Common myeloid progenitor, CD34-positive (primary cell): ENCODE results near the gene PRTFDC1.

Experiments used
- CTCF ChIA-PET: fragments of 350-600 bp; sonication (Branson Sonifier 250); formaldehyde crosslinking; loops from one replicate; lab custom pipeline; 2021; ENCODE audit warnings: antibody characterized with exemption; lab: Charles Lee
- POLR2A ChIA-PET: fragments of 350-600 bp; sonication (Branson Sonifier 250); formaldehyde crosslinking; loops from one replicate; lab custom pipeline; 2021; ENCODE audit warnings: antibody characterized with exemption; lab: Charles Lee
- DNase-seq, 3 donors: peaks; one replicate each; pipeline versions ENCODE4 v3.0.0 to v3.0.0-alpha.2; 2013
- H3K27ac ChIP-seq, 2 experiments: 1 replicate in 1 of 2; 2 replicates in 1 of 2; pipeline ENCODE4 v1.7.0; 2013; ENCODE audit warnings: inconsistent platforms in 2 of 2, low read length in 2 of 2, mild to moderate bottlenecking in 2 of 2, low read depth in 1 of 2, moderate library complexity in 1 of 2; ENCODE audit not compliant: severe bottlenecking in 2 of 2, insufficient read depth in 1 of 2, poor library complexity in 1 of 2
- H3K27me3 ChIP-seq, 5 experiments: replicated peaks in 2 of 5; 1 replicate in 3 of 5; 2 replicates in 2 of 5; pipeline versions ENCODE4 v1.6.1 to v1.7.0; 2013; ENCODE audit warnings: low read length in 4 of 5, mild to moderate bottlenecking in 2 of 5, moderate library complexity in 2 of 5, inconsistent platforms in 1 of 5; ENCODE audit not compliant: insufficient read depth in 5 of 5, control insufficient read depth in 4 of 5
- H3K36me3 ChIP-seq, 4 experiments: 1 replicate in 2 of 4; 2 replicates in 2 of 4; pipeline versions ENCODE4 v1.6.1 to v1.7.0; 2013; ENCODE audit warnings: low read length in 3 of 4, control low read depth in 1 of 4, mild to moderate bottlenecking in 1 of 4; ENCODE audit not compliant: control insufficient read depth in 4 of 4, insufficient read depth in 4 of 4
- H3K4me1 ChIP-seq, 4 experiments: 1 replicate in 3 of 4; 2 replicates in 1 of 4; pipeline versions ENCODE4 v1.6.1 to v1.7.1; 2013; ENCODE audit warnings: low read length in 3 of 4, mild to moderate bottlenecking in 3 of 4, control low read depth in 1 of 4, inconsistent platforms in 1 of 4, moderate library complexity in 1 of 4; ENCODE audit not compliant: control insufficient read depth in 4 of 4, insufficient read depth in 4 of 4; ENCODE audit errors: control extremely low read depth in 1 of 4
- H3K4me3 ChIP-seq, 7 experiments: 1 replicate in 4 of 7; 2 replicates in 3 of 7; pipeline versions ENCODE4 v1.5.1 to v1.7.0; 2013; ENCODE audit warnings: mild to moderate bottlenecking in 7 of 7, low read length in 6 of 7, moderate library complexity in 6 of 7, inconsistent platforms in 2 of 7, low read depth in 2 of 7, control low read depth in 1 of 7; ENCODE audit not compliant: insufficient read depth in 4 of 7, control insufficient read depth in 1 of 7; ENCODE audit errors: extremely low read depth in 1 of 7
- H3K9me3 ChIP-seq, 5 experiments: 1 replicate in 4 of 5; 2 replicates in 1 of 5; pipeline versions ENCODE4 v1.6.1 to v1.7.1; 2013; ENCODE audit warnings: low read length in 4 of 5, mild to moderate bottlenecking in 2 of 5, inconsistent platforms in 1 of 5, low read depth in 1 of 5, moderate library complexity in 1 of 5; ENCODE audit not compliant: control insufficient read depth in 4 of 5, insufficient read depth in 2 of 5; ENCODE audit errors: control extremely low read depth in 1 of 5
- WGBS: methylation state at CpG from one replicate; pipeline ENCODE4 v1.1.5; 2013; ENCODE audit not compliant: insufficient coverage; 5-methylcytosine and 5-hydroxymethylcytosine counted together

Gene PRTFDC1

DNA sequence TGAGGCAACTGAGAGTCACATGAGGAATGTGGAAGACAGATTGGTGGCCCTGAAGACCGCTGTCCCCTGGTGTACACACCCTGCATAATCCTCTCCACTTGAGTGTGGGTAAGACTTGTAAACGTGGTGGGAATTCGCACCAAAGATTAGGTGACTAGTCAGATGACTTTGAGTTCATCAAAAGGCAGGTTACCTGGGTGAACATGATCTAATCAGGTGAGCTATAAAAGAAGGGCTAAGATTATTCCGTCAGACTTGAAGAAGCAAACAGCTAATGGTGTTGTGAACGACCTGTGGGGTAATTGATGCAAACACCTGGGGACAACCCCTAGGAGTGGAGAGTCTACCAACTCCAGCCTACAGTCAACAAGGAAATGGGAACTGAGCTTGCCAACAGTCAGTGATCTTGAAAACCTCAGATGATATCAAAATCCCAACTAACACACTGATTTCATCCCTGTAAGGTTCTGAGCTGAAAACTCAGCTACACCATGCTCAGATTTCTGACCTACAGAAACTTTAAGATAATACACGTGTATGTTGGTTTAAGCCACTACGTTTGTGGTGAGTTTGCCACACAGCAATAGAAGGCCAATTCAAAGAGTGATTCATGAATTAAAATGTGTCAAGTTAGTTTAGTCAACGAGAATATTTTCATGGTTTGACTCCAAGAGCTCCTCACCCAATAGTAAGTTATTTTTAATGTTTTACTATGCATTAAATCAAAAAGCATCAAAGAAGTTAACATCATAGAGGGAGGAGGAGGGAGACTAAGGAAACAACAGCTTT, 16.7 kb downstream of the PRTFDC1 start:
- H3K36me3 ChIP-seq, result no peaks in the 10 kb centered on the region
- DNase-seq, result no peak
- H3K4me3 ChIP-seq, result no peak overlapping the region
- WGBS, result 95% methylated on average over 7 of the region's 8 CpGs
- POLR2A ChIA-PET, result no interaction called here
- no peak overlapping the region for H3K27ac ChIP-seq
- CTCF ChIA-PET, result interaction anchor here (0.6 kb wide), 1 partner anchor 55 kb away, joined by 3 read pairs; no protein-coding TSS in a partner anchor
- H3K4me1 ChIP-seq, result no peaks in the 10 kb centered on the region
- no peaks in the 10 kb centered on the region for H3K9me3 ChIP-seq
- H3K27me3 ChIP-seq, result no peaks in the 10 kb centered on the region

DNA sequence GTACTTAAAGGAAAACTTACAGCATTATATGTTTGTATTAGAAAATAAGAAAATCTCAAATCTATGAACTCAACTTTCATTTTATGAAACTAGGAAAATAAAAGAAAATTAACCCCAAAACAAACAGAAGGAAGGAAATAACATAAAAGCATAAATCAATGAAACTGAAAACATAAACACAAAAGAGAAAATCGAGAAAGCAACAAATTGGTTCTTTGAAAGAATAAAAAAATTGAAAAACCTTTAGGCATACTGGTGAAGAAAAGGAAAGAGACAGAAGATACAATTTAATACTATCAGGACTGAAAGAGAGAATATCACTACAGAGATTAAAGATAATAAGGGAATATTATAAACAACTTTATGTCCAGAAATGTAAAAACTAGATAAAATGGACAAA, 21.2 kb downstream of the PRTFDC1 start:
- POLR2A ChIA-PET, result no interaction called here
- Histone ChIP-seq H3K9me3 (no peaks in the 10 kb centered on the region), H3K27ac (no peak overlapping the region), H3K36me3 (no peaks in the 10 kb centered on the region), H3K4me3 (no peak overlapping the region), H3K4me1 (peaks cover 0 to 17% (median 5%) of the 10 kb centered on the region in 4 experiments), H3K27me3 (no peaks in the 10 kb centered on the region)
- CTCF ChIA-PET, result interaction anchor here (3.3 kb wide), 1 partner anchor 17 kb away, joined by 12 read pairs; no protein-coding TSS in a partner anchor
- no peak for DNase-seq
- WGBS, result no CpG with 5 or more reads among the region's 1 CpG

DNA sequence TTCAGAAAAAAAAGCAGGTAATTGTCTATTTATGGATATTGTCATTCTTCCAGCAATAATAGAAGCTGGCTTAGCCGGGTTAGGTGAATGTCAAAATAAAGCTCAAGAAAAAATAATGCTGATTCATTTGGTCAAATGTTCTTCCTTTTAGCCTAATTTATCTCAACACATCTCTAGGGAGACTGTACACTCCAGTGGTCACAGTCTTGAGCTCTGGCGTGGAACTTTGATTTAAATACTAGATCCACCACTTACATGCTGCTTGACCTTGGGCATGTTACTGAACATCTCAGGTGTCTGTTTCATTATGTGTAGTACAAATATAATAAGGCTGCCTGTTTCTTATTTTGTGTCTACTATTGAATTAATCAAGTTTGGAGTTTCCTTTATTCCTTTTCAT, 22.0 kb downstream of the PRTFDC1 start:
- no peak overlapping the region for H3K4me3 ChIP-seq
- H3K9me3 ChIP-seq, result no peaks in the 10 kb centered on the region
- POLR2A ChIA-PET, result no interaction called here
- DNase-seq, result no peak
- CTCF ChIA-PET, result interaction anchor here (0.7 to 3.3 kb wide), 9 partner anchors 8 to 151 kb away, joined by 3 to 12 read pairs (median 3); no protein-coding TSS in a partner anchor
- no peaks in the 10 kb centered on the region for H3K36me3 ChIP-seq
- H3K27me3 ChIP-seq, result no peaks in the 10 kb centered on the region
- no peak overlapping the region for H3K27ac ChIP-seq
- peaks cover 0 to 17% (median 5%) of the 10 kb centered on the region in 4 experiments for H3K4me1 ChIP-seq
- WGBS, result no CpG with 5 or more reads among the region's 2 CpGs

DNA sequence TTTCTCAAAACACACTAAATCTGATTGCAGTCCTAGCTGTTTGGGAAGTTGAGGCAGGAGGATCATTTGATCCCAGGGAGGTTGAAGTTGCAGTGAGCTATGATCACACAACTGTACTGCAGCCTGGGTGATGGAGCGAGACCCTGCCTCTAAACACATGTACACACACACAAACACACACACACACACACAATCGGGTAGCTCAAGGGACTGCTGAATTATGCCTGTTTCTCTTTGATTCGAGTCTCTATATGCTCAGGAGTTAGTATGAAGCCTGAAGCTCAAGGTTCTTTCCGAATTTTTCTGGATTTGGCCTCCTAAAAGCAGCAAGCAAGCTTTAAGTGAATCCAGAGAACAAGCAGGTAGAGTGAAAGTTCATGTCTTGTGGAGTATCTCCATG, 22.5 kb downstream of the PRTFDC1 start:
- Histone ChIP-seq H3K9me3 (no peaks in the 10 kb centered on the region), H3K4me1 (peaks cover 0 to 17% (median 5%) of the 10 kb centered on the region in 4 experiments), H3K36me3 (no peaks in the 10 kb centered on the region), H3K27ac (no peak overlapping the region), H3K27me3 (no peaks in the 10 kb centered on the region), H3K4me3 (no peak overlapping the region)
- 100% methylated on average over 3 of the region's 4 CpGs for WGBS
- CTCF ChIA-PET, result interaction anchor here (0.7 to 3.3 kb wide), 12 partner anchors 9 to 204 kb away, joined by 3 to 12 read pairs (median 3); no protein-coding TSS in a partner anchor
- no peak for DNase-seq
- POLR2A ChIA-PET, result no interaction called here

DNA sequence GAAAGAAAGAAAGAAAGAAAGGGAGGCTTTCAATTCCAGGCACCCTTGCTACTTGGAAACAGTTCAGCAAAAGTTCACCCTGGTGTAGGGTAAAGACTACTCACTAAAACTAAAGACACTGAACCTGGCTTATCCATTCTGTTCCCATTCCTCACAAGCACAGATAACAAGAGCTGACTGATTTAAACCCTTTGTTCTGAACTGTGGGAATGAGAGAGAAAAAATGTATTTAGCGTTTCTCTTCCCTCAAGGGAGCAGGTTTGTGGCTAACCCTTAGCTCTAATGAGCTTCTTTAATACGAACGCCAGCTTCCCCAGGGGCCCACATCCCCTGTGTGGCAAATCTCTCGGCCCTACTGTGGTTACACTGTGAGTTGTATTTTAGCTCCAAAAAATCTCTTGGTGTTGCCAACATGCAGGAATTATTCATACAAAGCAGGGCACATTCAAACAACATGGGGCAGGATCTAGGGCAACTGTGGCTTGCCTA, 23.3 kb downstream of the PRTFDC1 start:
- no peaks in the 10 kb centered on the region for H3K27me3 ChIP-seq
- no peaks in the 10 kb centered on the region for H3K36me3 ChIP-seq
- CTCF ChIA-PET, result interaction anchor here (1.1 to 3.3 kb wide), 8 partner anchors 8 to 203 kb away, joined by 3 to 12 read pairs (median 4); no protein-coding TSS in a partner anchor
- H3K4me3 ChIP-seq, result no peak overlapping the region
- peak in 2 of 3 donors; percentile 55 to 62 for DNase-seq
- POLR2A ChIA-PET, result interaction anchor here (0.7 kb wide), 1 partner anchor 31 kb away, joined by 3 read pairs; no protein-coding TSS in a partner anchor
- WGBS, result 0% methylated on average over 2 of the region's 4 CpGs
- H3K9me3 ChIP-seq, result no peaks in the 10 kb centered on the region
- no peak overlapping the region for H3K27ac ChIP-seq
- peaks cover 0 to 17% (median 5%) of the 10 kb centered on the region in 4 experiments for H3K4me1 ChIP-seq

DNA sequence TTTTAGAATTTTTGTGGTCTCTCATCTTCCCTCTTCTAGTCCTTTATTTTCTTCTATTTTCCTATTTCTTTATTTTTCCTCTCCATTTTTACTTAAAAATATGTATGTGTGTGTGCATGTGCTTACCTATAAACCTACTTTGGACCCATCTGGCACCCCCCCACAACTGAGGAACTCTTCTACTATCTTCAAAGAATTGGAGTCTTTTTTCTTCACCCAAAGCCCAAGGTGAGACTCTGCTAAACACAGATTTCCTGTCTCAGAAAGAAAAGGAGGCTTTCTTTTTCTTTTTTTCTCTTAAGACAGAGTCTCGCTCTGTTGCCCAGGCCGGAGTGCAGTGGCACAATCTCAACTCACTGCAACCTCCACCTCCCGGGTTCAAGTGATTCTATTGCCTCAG, 24.2 kb downstream of the PRTFDC1 start:
- H3K9me3 ChIP-seq, result no peaks in the 10 kb centered on the region

More for the DNA sequence above, 24.2 kb downstream of the PRTFDC1 start:
- WGBS, result 90% methylated on average over 3 of the region's 3 CpGs
- no peak overlapping the region for H3K4me3 ChIP-seq
- H3K27ac ChIP-seq, result no peak overlapping the region
- H3K36me3 ChIP-seq, result no peaks in the 10 kb centered on the region
- ChIA-PET CTCF (interaction anchor here (2.5 to 3.3 kb wide), 2 partner anchors 10 to 14 kb away, joined by 5 to 12 read pairs; no protein-coding TSS in a partner anchor), POLR2A (interaction anchor here (0.7 kb wide), 1 partner anchor 30 kb away, joined by 3 read pairs; no protein-coding TSS in a partner anchor)
- H3K4me1 ChIP-seq, result peaks cover 0 to 17% (median 5%) of the 10 kb centered on the region in 4 experiments
- DNase-seq, result no peak
- H3K27me3 ChIP-seq, result no peaks in the 10 kb centered on the region
